Keratinocyte (primary cell): ENCODE results near the gene UCN2. TPM values are rescaled to one million over a fixed set of nuclear protein-coding genes. Genes with fewer than 3 reads are reported as not detected.
A peak's percentile ranks its signal among the peaks of the same experiment; 100 is the strongest.

Source experiments
- DNase-seq: peaks from one replicate; pipeline ENCODE4 v3.0.0-alpha.2; 2011; ENCODE audit warnings: low read depth, missing footprints, low spot score
- FAIRE-seq: peaks from 2 replicates; lab custom pipeline; 2011; peaks lifted over from hg19 to GRCh38; lab: Jason Lieb, UNC
- H2AFZ ChIP-seq: 2 replicates; pipeline ENCODE4 v1.6.0; 2012; ENCODE audit warnings: low read length, control low read depth, inconsistent platforms; ENCODE audit not compliant: control insufficient read depth
- H3K27ac ChIP-seq: 2 replicates; pipeline ENCODE4 v1.5.1; 2011; ENCODE audit warnings: low read length; ENCODE audit not compliant: control insufficient read depth, insufficient read depth
- H3K27me3 ChIP-seq: 3 replicates; pipeline ENCODE4 v1.6.0; 2011; ENCODE audit warnings: low read length; ENCODE audit not compliant: control insufficient read depth, insufficient read depth; ENCODE audit errors: extremely low read depth
- H3K36me3 ChIP-seq, 2 experiments: 2 replicates in 1 of 2; 3 replicates in 1 of 2; pipeline ENCODE4 v1.5.1; 2011; ENCODE audit warnings: low read length in 2 of 2, mild to moderate bottlenecking in 1 of 2; ENCODE audit not compliant: control insufficient read depth in 2 of 2, insufficient read depth in 2 of 2; ENCODE audit errors: extremely low read depth in 1 of 2
- H3K4me1 ChIP-seq: 3 replicates; pipeline ENCODE4 v1.5.1; 2011; ENCODE audit warnings: low read length; ENCODE audit not compliant: control insufficient read depth, insufficient read depth; ENCODE audit errors: extremely low read depth
- H3K4me2 ChIP-seq: 3 replicates; pipeline ENCODE4 v1.6.0; 2011; ENCODE audit warnings: low read depth, low read length; ENCODE audit not compliant: control insufficient read depth, insufficient read depth; ENCODE audit errors: extremely low read depth
- H3K4me3 ChIP-seq, 3 experiments: fragments of 200-600 bp in 1 of 3; sonication (generic) in 1 of 3; 2 replicates in 2 of 3; 3 replicates in 1 of 3; pipeline ENCODE4 v1.5.1; 2011 to 2016; ENCODE audit warnings: low read length in 3 of 3, mild to moderate bottlenecking in 3 of 3, control low read depth in 2 of 3, inconsistent platforms in 1 of 3, low read depth in 1 of 3, mixed read lengths in 1 of 3, mixed run types in 1 of 3, moderate library complexity in 1 of 3; ENCODE audit not compliant: control insufficient read depth in 2 of 3, insufficient read depth in 2 of 3; ENCODE audit errors: extremely low read depth in 1 of 3
- H3K79me2 ChIP-seq: 2 replicates; pipeline ENCODE4 v1.6.0; 2012; ENCODE audit warnings: low read length; ENCODE audit not compliant: control insufficient read depth, insufficient read depth
- H3K9ac ChIP-seq: 3 replicates; pipeline ENCODE4 v1.6.0; 2011; ENCODE audit warnings: low read length; ENCODE audit not compliant: control insufficient read depth, insufficient read depth; ENCODE audit errors: extremely low read depth
- H3K9me1 ChIP-seq: 3 replicates; pipeline ENCODE4 v1.6.0; 2011; ENCODE audit warnings: low read length; ENCODE audit not compliant: control insufficient read depth, insufficient read depth; ENCODE audit errors: extremely low read depth
- H3K9me3 ChIP-seq: 2 replicates; pipeline ENCODE4 v1.5.1; 2012; ENCODE audit warnings: low read depth, low read length; ENCODE audit not compliant: control insufficient read depth
- H4K20me1 ChIP-seq: 3 replicates; pipeline ENCODE4 v1.6.0; 2011; ENCODE audit warnings: low read length; ENCODE audit not compliant: control insufficient read depth, insufficient read depth; ENCODE audit errors: extremely low read depth
- EZH2 ChIP-seq: IDR thresholded peaks from one replicate; pipeline ENCODE4 v1.6.1; 2012; ENCODE audit warnings: inconsistent platforms, mild to moderate bottlenecking, low read length, moderate library complexity
- dilution Hi-C: fragments of 300-500 bp; cut with MboI; formaldehyde crosslinking; loops from one replicate; pipeline ENCODE4 v1.7.0; 2020; ENCODE audit warnings: low sequenced_read_pairs; ENCODE audit not compliant: extremely low pct_ligation_motif_present
- polyA plus RNA-seq, 5 experiments: library from polyadenylated mRNA; depleted of rRNA in 3 of 5; stranded (reverse) in 3 of 5; stranded (forward) in 1 of 5; unstranded in 1 of 5; fragments of >200 nt; gene quantifications; 1 replicate in 1 of 5; 2 replicates in 3 of 5; 3 replicates in 1 of 5; pipeline versions ENCODE4 v1.2.1 to v1.2.3, GENCODE V29; 2011 to 2012; ENCODE audit warnings: missing spikeins in 2 of 5, low read depth in 1 of 5, low replicate concordance in 1 of 5
- TF ChIP-seq, protein P1 (sequence below), 3 experiments: IDR thresholded peaks in 1 of 3; conservative IDR thresholded peaks in 1 of 3; optimal IDR thresholded peaks in 1 of 3; 2 replicates in 2 of 3; 3 replicates in 1 of 3; pipeline versions ENCODE3 to v1.5.1; 2011; ENCODE audit warnings: low read length in 3 of 3, mild to moderate bottlenecking in 3 of 3, moderate library complexity in 2 of 3, control low read depth in 1 of 3, inconsistent platforms in 1 of 3; ENCODE audit not compliant: insufficient read depth in 2 of 3; ENCODE audit errors: extremely low read depth in 1 of 3

UCN2 gene
- polyA plus RNA-seq, 1 donor (not counting 4 experiments of a cell fraction or from before 2014, with no cell fraction given), result 5.7 TPM

DNA sequence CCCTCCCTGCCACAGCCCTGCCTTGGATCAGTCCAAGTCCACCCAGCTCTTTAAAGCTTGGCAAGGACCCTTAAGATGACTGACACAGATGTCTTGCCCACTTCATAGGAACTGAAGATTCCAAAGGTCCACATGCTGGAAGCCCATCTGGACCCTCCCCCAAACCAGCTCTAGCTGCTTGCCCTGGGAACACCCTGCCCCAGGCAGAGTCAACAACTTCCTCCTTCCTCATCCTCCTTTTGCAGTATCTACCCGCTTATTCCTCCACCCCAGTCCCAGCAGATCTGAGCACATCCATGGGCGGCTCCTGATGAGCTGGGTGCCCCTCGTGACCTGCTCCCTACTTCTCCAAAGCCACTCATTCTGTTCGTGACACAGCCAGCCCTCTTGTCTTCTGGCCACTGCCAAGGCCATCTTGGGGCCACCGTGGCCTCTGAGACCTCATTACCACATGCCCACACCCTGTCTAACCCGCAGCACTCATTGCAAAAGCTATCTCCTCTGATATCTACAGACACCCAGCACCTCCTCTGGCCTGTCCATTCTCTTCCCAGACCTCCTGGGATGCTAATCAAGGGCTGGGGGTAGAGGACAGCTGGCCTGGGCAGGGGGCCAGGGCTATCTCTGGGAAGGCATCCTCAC lies 5.0 kb downstream of the UCN2 start:
- Histone ChIP-seq H3K27me3 (no peaks in the 10 kb centered on the region), H3K9me3 (no peaks in the 10 kb centered on the region), H2AFZ (no peak overlapping the region), H3K9me1 (no peaks in the 10 kb centered on the region), H3K4me2 (peak overlapping the region; percentile 89), H3K27ac (no peak overlapping the region), H3K36me3 (peaks cover 17 to 27% of the 10 kb centered on the region in 2 experiments), H3K79me2 (no peaks in the 10 kb centered on the region), H4K20me1 (peaks cover 9% of the 10 kb centered on the region), H3K9ac (no peak overlapping the region), H3K4me3 (no peak overlapping the region), H3K4me1 (peaks cover 32% of the 10 kb centered on the region)
- no peak for DNase-seq
- dilution Hi-C loops, result no loop called here
- TF ChIP-seq EZH2, result no peak
- TF ChIP-seq, protein P1, sequence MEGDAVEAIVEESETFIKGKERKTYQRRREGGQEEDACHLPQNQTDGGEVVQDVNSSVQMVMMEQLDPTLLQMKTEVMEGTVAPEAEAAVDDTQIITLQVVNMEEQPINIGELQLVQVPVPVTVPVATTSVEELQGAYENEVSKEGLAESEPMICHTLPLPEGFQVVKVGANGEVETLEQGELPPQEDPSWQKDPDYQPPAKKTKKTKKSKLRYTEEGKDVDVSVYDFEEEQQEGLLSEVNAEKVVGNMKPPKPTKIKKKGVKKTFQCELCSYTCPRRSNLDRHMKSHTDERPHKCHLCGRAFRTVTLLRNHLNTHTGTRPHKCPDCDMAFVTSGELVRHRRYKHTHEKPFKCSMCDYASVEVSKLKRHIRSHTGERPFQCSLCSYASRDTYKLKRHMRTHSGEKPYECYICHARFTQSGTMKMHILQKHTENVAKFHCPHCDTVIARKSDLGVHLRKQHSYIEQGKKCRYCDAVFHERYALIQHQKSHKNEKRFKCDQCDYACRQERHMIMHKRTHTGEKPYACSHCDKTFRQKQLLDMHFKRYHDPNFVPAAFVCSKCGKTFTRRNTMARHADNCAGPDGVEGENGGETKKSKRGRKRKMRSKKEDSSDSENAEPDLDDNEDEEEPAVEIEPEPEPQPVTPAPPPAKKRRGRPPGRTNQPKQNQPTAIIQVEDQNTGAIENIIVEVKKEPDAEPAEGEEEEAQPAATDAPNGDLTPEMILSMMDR (optimal IDR thresholded peaks at IDR 0.05 in 1 of 3, IDR thresholded peaks at IDR 0.05 in 1 of 3, conservative IDR thresholded peaks at IDR 0.05 in 1 of 3; ENCODE audit: extremely low read depth in 1 of 3, insufficient read depth in 2 of 3, low read length in 3 of 3), result no peak
- FAIRE-seq, result no peak

GRCh38 chr3:48556796-48557626 lies 6.6 kb downstream of the UCN2 start, which contains the start of gene PFKFB4:
Gene PFKFB4, minus strand, starts transcription at chr3:48556803. Its CDS starts 26 bp downstream, at chr3:48556777.
- FAIRE-seq (peak; percentile 67), DNase-seq (peak; percentile 98)
- peaks cover 12 to 27% of the 10 kb centered on the region in 2 experiments for H3K36me3 ChIP-seq
- peak within 1 kb of the TSS; percentile 60 to 70 (median 63) for H3K4me3 ChIP-seq
- peak within 1 kb of the TSS; percentile 62 for H3K9ac ChIP-seq
- no peaks in the 10 kb centered on the region for H3K27me3 ChIP-seq
- peaks cover 9% of the 10 kb centered on the region for H4K20me1 ChIP-seq
- no peaks in the 10 kb centered on the region for H3K9me3 ChIP-seq
- H3K4me2 ChIP-seq, result peak within 1 kb of the TSS; percentile 89
- no peaks in the 10 kb centered on the region for H3K79me2 ChIP-seq
- H3K9me1 ChIP-seq, result no peaks in the 10 kb centered on the region
- TF ChIP-seq, protein P1 (optimal IDR thresholded peaks at IDR 0.05 in 1 of 3, IDR thresholded peaks at IDR 0.05 in 1 of 3, conservative IDR thresholded peaks at IDR 0.05 in 1 of 3; ENCODE audit: extremely low read depth in 1 of 3, insufficient read depth in 2 of 3, low read length in 3 of 3), result no peak
- no peak for TF ChIP-seq EZH2
- dilution Hi-C loops, result no loop called here
- H3K4me1 ChIP-seq, result peaks cover 32% of the 10 kb centered on the region
- H2AFZ ChIP-seq, result peak within 1 kb of the TSS; percentile 52
- H3K27ac ChIP-seq, result peak within 1 kb of the TSS; percentile 22
